ENCODE results near the gene CSNK2A1. TPM values are rescaled to one million over a fixed set of nuclear protein-coding genes. Genes with fewer than 3 reads are reported as not detected.

Gene CSNK2A1
- total RNA-seq, 5 donors from 2014 or later (not counting 1 experiment from before 2014, with no cell fraction given) = 73.7 to 84.4 (median 77.4) TPM

GRCh38 chr20:568097-568652, 24.6 kb upstream of the CSNK2A1 start:
- H3K9me3 Mint-ChIP-seq = no peaks in the 10 kb centered on the region
- H3K27ac ChIP-seq (ENCODE audit: low read length) = no peak overlapping the region
- peaks cover 0 to 47% of the 10 kb centered on the region in 2 experiments for H3K27me3 ChIP-seq (replicated peaks in 1 of 2; ENCODE audit: control insufficient read depth in 2 of 2, extremely low read depth in 1 of 2, insufficient read depth in 2 of 2, low read length in 1 of 2)
- H3K4me3 ChIP-seq (ENCODE audit: control insufficient read depth in 1 of 2, extremely low read depth in 1 of 2, low read length in 1 of 2) = no peak overlapping the region
- 15% methylated on average over 9 of the region's 20 CpGs for WGBS (ENCODE audit: insufficient coverage)
- ChIA-PET CTCF (no interaction called here), POLR2A (no interaction called here)
- H3K36me3 Mint-ChIP-seq = no peaks in the 10 kb centered on the region
- H3K4me1 Mint-ChIP-seq = peaks cover 0 to 13% (median 3%) of the 10 kb centered on the region in 3 donors
- DNase-seq = no peak
- H3K4me1 ChIP-seq (ENCODE audit: control insufficient read depth in 1 of 2, extremely low read depth in 1 of 2, insufficient read depth in 2 of 2, low read length in 2 of 2) = peaks cover 0 to 5% of the 10 kb centered on the region in 2 experiments
- peaks cover 26 to 38% of the 10 kb centered on the region in 2 donors for H3K27me3 Mint-ChIP-seq
- H3K4me3 Mint-ChIP-seq = no peak overlapping the region
- no peaks in the 10 kb centered on the region for H3K9me3 ChIP-seq
- ATAC-seq (replicated peaks in 1 of 4) = no peak
- no peaks in the 10 kb centered on the region for H3K36me3 ChIP-seq (ENCODE audit: control insufficient read depth in 2 of 2, extremely low read depth in 1 of 2, insufficient read depth in 1 of 2, low read length in 1 of 2)
- H3K27ac Mint-ChIP-seq = no peak overlapping the region

- Histone ChIP-seq H3K27ac (ENCODE audit: low read length) (no peak overlapping the region), H3K9me3 (no peaks in the 10 kb centered on the region), H3K4me3 (ENCODE audit: control insufficient read depth in 1 of 2, extremely low read depth in 1 of 2, low read length in 1 of 2) (no peak overlapping the region), H3K4me1 (ENCODE audit: control insufficient read depth in 1 of 2, extremely low read depth in 1 of 2, insufficient read depth in 2 of 2, low read length in 2 of 2) (peaks cover 0 to 5% of the 10 kb centered on the region in 2 experiments), H3K27me3 (replicated peaks in 1 of 2; ENCODE audit: control insufficient read depth in 2 of 2, extremely low read depth in 1 of 2, insufficient read depth in 2 of 2, low read length in 1 of 2) (peaks cover 0 to 42% of the 10 kb centered on the region in 2 experiments), H3K36me3 (ENCODE audit: control insufficient read depth in 2 of 2, extremely low read depth in 1 of 2, insufficient read depth in 1 of 2, low read length in 1 of 2) (no peaks in the 10 kb centered on the region)
- Mint-ChIP-seq H3K9me3 (no peaks in the 10 kb centered on the region), H3K27ac (no peak overlapping the region), H3K36me3 (no peaks in the 10 kb centered on the region), H3K4me1 (peaks cover 0 to 11% (median 3%) of the 10 kb centered on the region in 3 donors), H3K27me3 (peaks cover 24 to 35% of the 10 kb centered on the region in 2 donors), H3K4me3 (no peak overlapping the region)
- WGBS (ENCODE audit: insufficient coverage) = 93% methylated on average over 3 of the region's 3 CpGs
- ATAC-seq (replicated peaks in 1 of 4) (no peak), DNase-seq (no peak)
- POLR2A ChIA-PET = no interaction called here
- CTCF ChIA-PET = no interaction called here
Measured at GRCh38 chr20:564192-564591, 20.6 kb upstream of the CSNK2A1 start.

GRCh38 chr20:563187-563586, 19.6 kb upstream of the CSNK2A1 start:
- H3K36me3 ChIP-seq (ENCODE audit: control insufficient read depth in 2 of 2, extremely low read depth in 1 of 2, insufficient read depth in 1 of 2, low read length in 1 of 2) = no peaks in the 10 kb centered on the region
- no peak for DNase-seq
- no peak overlapping the region for H3K4me3 ChIP-seq (ENCODE audit: control insufficient read depth in 1 of 2, extremely low read depth in 1 of 2, low read length in 1 of 2)
- Mint-ChIP-seq H3K4me1 (peaks cover 0 to 6% (median 0%) of the 10 kb centered on the region in 3 donors), H3K4me3 (no peak overlapping the region), H3K36me3 (no peaks in the 10 kb centered on the region), H3K9me3 (no peaks in the 10 kb centered on the region), H3K27ac (no peak overlapping the region), H3K27me3 (peaks cover 20 to 29% of the 10 kb centered on the region in 2 donors)
- ChIA-PET CTCF (no interaction called here), POLR2A (no interaction called here)
- H3K4me1 ChIP-seq (ENCODE audit: control insufficient read depth in 1 of 2, extremely low read depth in 1 of 2, insufficient read depth in 2 of 2, low read length in 2 of 2) = peaks cover 0 to 1% of the 10 kb centered on the region in 2 experiments
- ATAC-seq (replicated peaks in 1 of 4) = no peak
- no peak overlapping the region for H3K27ac ChIP-seq (ENCODE audit: low read length)
- WGBS (ENCODE audit: insufficient coverage) = 100% methylated on average over 2 of the region's 5 CpGs
- H3K9me3 ChIP-seq = no peaks in the 10 kb centered on the region
- H3K27me3 ChIP-seq (replicated peaks in 1 of 2; ENCODE audit: control insufficient read depth in 2 of 2, extremely low read depth in 1 of 2, insufficient read depth in 2 of 2, low read length in 1 of 2) = peaks cover 0 to 32% of the 10 kb centered on the region in 2 experiments

- 90% methylated on average over 3 of the region's 5 CpGs for WGBS (ENCODE audit: insufficient coverage)
- H3K4me1 Mint-ChIP-seq = peaks cover 0 to 6% (median 0%) of the 10 kb centered on the region in 3 donors
- no peak overlapping the region for H3K4me3 Mint-ChIP-seq
- CTCF ChIA-PET = interaction anchor here in 1 of 2 donors (0.6 kb wide), 1 partner anchor 10 kb away, joined by 4 read pairs; no protein-coding TSS in a partner anchor
- Histone ChIP-seq H3K27me3 (replicated peaks in 1 of 2; ENCODE audit: control insufficient read depth in 2 of 2, extremely low read depth in 1 of 2, insufficient read depth in 2 of 2, low read length in 1 of 2) (peaks cover 0 to 24% of the 10 kb centered on the region in 2 experiments), H3K9me3 (no peaks in the 10 kb centered on the region), H3K36me3 (ENCODE audit: control insufficient read depth in 2 of 2, extremely low read depth in 1 of 2, insufficient read depth in 1 of 2, low read length in 1 of 2) (no peaks in the 10 kb centered on the region), H3K4me3 (ENCODE audit: control insufficient read depth in 1 of 2, extremely low read depth in 1 of 2, low read length in 1 of 2) (no peak overlapping the region), H3K4me1 (ENCODE audit: control insufficient read depth in 1 of 2, extremely low read depth in 1 of 2, insufficient read depth in 2 of 2, low read length in 2 of 2) (no peaks in the 10 kb centered on the region), H3K27ac (ENCODE audit: low read length) (no peak overlapping the region)
- no peak overlapping the region for H3K27ac Mint-ChIP-seq
- peaks cover 17 to 27% of the 10 kb centered on the region in 2 donors for H3K27me3 Mint-ChIP-seq
- DNase-seq = no peak
- no peaks in the 10 kb centered on the region for H3K36me3 Mint-ChIP-seq
- H3K9me3 Mint-ChIP-seq = no peaks in the 10 kb centered on the region
- POLR2A ChIA-PET = no interaction called here
- ATAC-seq (replicated peaks in 1 of 4) = no peak
Measured at GRCh38 chr20:562232-562897, 18.8 kb upstream of the CSNK2A1 start.

GRCh38 chr20:561437-562231, 18.0 kb upstream of the CSNK2A1 start:
- no peaks in the 10 kb centered on the region for H3K4me1 ChIP-seq (ENCODE audit: control insufficient read depth in 1 of 2, extremely low read depth in 1 of 2, insufficient read depth in 2 of 2, low read length in 2 of 2)
- ATAC-seq (replicated peaks in 1 of 4) (peak in 3 of 4 experiments; percentile 38 to 58 (median 52)), DNase-seq (peak in 21 of 35 experiments; percentile 8 to 57 (median 20))
- H3K27me3 ChIP-seq (replicated peaks in 1 of 2; ENCODE audit: control insufficient read depth in 2 of 2, extremely low read depth in 1 of 2, insufficient read depth in 2 of 2, low read length in 1 of 2) = peaks cover 0 to 23% of the 10 kb centered on the region in 2 experiments
- no peaks in the 10 kb centered on the region for H3K9me3 Mint-ChIP-seq
- ChIA-PET POLR2A (no interaction called here), CTCF (interaction anchor here in 1 of 2 donors (0.6 kb wide), 1 partner anchor 9 kb away, joined by 4 read pairs; no protein-coding TSS in a partner anchor)
- no peak overlapping the region for H3K27ac ChIP-seq (ENCODE audit: low read length)
- H3K27ac Mint-ChIP-seq = no peak overlapping the region
- H3K4me3 ChIP-seq (ENCODE audit: control insufficient read depth in 1 of 2, extremely low read depth in 1 of 2, low read length in 1 of 2) = no peak overlapping the region
- no peaks in the 10 kb centered on the region for H3K36me3 ChIP-seq (ENCODE audit: control insufficient read depth in 2 of 2, extremely low read depth in 1 of 2, insufficient read depth in 1 of 2, low read length in 1 of 2)
- no peaks in the 10 kb centered on the region for H3K9me3 ChIP-seq
- H3K36me3 Mint-ChIP-seq = no peaks in the 10 kb centered on the region
- peaks cover 11 to 20% of the 10 kb centered on the region in 2 donors for H3K27me3 Mint-ChIP-seq
- WGBS (ENCODE audit: insufficient coverage) = 35% methylated on average over 10 of the region's 12 CpGs
- H3K4me3 Mint-ChIP-seq = no peak overlapping the region
- H3K4me1 Mint-ChIP-seq = peaks cover 0 to 6% (median 0%) of the 10 kb centered on the region in 3 donors

- Mint-ChIP-seq H3K36me3 (no peaks in the 10 kb centered on the region), H3K27me3 (peaks cover 15 to 21% of the 10 kb centered on the region in 2 donors), H3K4me3 (no peak overlapping the region), H3K27ac (no peak overlapping the region), H3K4me1 (peaks cover 0 to 6% (median 0%) of the 10 kb centered on the region in 3 donors), H3K9me3 (no peaks in the 10 kb centered on the region)
- ChIA-PET POLR2A (no interaction called here), CTCF (interaction anchor here in 1 of 2 donors (0.6 kb wide), 1 partner anchor 63 kb away, joined by 4 read pairs; no protein-coding TSS in a partner anchor)
- Histone ChIP-seq H3K4me1 (ENCODE audit: control insufficient read depth in 1 of 2, extremely low read depth in 1 of 2, insufficient read depth in 2 of 2, low read length in 2 of 2) (no peaks in the 10 kb centered on the region), H3K36me3 (ENCODE audit: control insufficient read depth in 2 of 2, extremely low read depth in 1 of 2, insufficient read depth in 1 of 2, low read length in 1 of 2) (no peaks in the 10 kb centered on the region), H3K9me3 (no peaks in the 10 kb centered on the region), H3K27ac (ENCODE audit: low read length) (no peak overlapping the region), H3K27me3 (replicated peaks in 1 of 2; ENCODE audit: control insufficient read depth in 2 of 2, extremely low read depth in 1 of 2, insufficient read depth in 2 of 2, low read length in 1 of 2) (peaks cover 0 to 23% of the 10 kb centered on the region in 2 experiments), H3K4me3 (ENCODE audit: control insufficient read depth in 1 of 2, extremely low read depth in 1 of 2, low read length in 1 of 2) (no peak overlapping the region)
- DNase-seq = no peak
- no CpG with 5 or more reads among the region's 2 CpGs for WGBS (ENCODE audit: insufficient coverage)
- no peak for ATAC-seq (replicated peaks in 1 of 4)
Measured at GRCh38 chr20:560680-561079, 17.1 kb upstream of the CSNK2A1 start.
